Endodermal cell (in vitro differentiated cells): ENCODE results near the gene GET3. TPM values are rescaled to one million over a fixed set of nuclear protein-coding genes. Genes with fewer than 3 reads are reported as not detected.

Source experiments
- DNase-seq: peaks from one replicate; pipeline ENCODE4 v3.0.0-alpha.2; 2017
- H3K27ac ChIP-seq: 2 replicates; pipeline ENCODE4 v1.5.1; 2013; ENCODE audit warnings: mild to moderate bottlenecking, low read depth, low read length, moderate library complexity
- H3K27me3 ChIP-seq: 2 replicates; pipeline ENCODE4 v1.6.1; 2013; ENCODE audit warnings: mild to moderate bottlenecking, low read length, moderate library complexity; ENCODE audit not compliant: insufficient read depth, control insufficient read depth, poor library complexity, severe bottlenecking
- H3K36me3 ChIP-seq: 2 replicates; pipeline ENCODE4 v1.7.0; 2013; ENCODE audit warnings: mild to moderate bottlenecking, low read length, moderate library complexity; ENCODE audit not compliant: control insufficient read depth, insufficient read depth
- H3K4me1 ChIP-seq: one replicate; pipeline ENCODE4 v1.7.0; 2013; ENCODE audit warnings: low read length; ENCODE audit not compliant: control insufficient read depth, insufficient read depth
- H3K4me3 ChIP-seq: 2 replicates; pipeline ENCODE4 v1.5.1; 2013; ENCODE audit warnings: mild to moderate bottlenecking, low read length, moderate library complexity
- H3K9ac ChIP-seq: 2 replicates; pipeline ENCODE4 v1.6.1; 2013; ENCODE audit warnings: mild to moderate bottlenecking, low read length, moderate library complexity; ENCODE audit not compliant: poor library complexity, severe bottlenecking; ENCODE audit errors: extremely low read depth
- H3K9me3 ChIP-seq: 2 replicates; pipeline ENCODE4 v1.6.1; 2013; ENCODE audit warnings: mild to moderate bottlenecking, low read length, moderate library complexity; ENCODE audit not compliant: control insufficient read depth
- H3K27ac Mint-ChIP-seq: 2 replicates; pipeline ENCODE4 v1.8.0; 2020; ENCODE audit warnings: mixed read lengths
- H3K27me3 Mint-ChIP-seq: 2 replicates; pipeline ENCODE4 v1.8.0; 2021; ENCODE audit warnings: mild to moderate bottlenecking, mixed read lengths; ENCODE audit not compliant: insufficient read depth
- H3K36me3 Mint-ChIP-seq: 2 replicates; pipeline ENCODE4 v1.8.0; 2020; ENCODE audit warnings: low read depth, mixed read lengths
- H3K4me1 Mint-ChIP-seq: 2 replicates; pipeline ENCODE4 v1.8.0; 2020; ENCODE audit warnings: mixed read lengths
- H3K4me3 Mint-ChIP-seq: 2 replicates; pipeline ENCODE4 v1.8.0; 2020; ENCODE audit warnings: mild to moderate bottlenecking, moderate library complexity, mixed read lengths
- H3K9me3 Mint-ChIP-seq: 2 replicates; pipeline ENCODE4 v1.8.0; 2020; ENCODE audit warnings: mild to moderate bottlenecking, mixed read lengths
- WGBS, 2 experiments: methylation state at CpG; one replicate each; pipeline versions ENCODE4 v1.1.5 to v1.1.7; 2013; ENCODE audit warnings: missing lambda C conversion rate in 2 of 2, mixed read lengths in 1 of 2; ENCODE audit not compliant: insufficient coverage in 1 of 2, insufficient read length in 1 of 2; 5-methylcytosine and 5-hydroxymethylcytosine counted together
- total RNA-seq, 2 donors: library from RNA; stranded (reverse); fragmentation: NEBNext Ultra II Directional in 1 of 2; extraction: Animal tissue kit (Norgen Biotek cat#: 25700) in 1 of 2; gene quantifications; 2 replicates in 1 of 2; 3 replicates in 1 of 2; pipeline ENCODE4 v1.2.1, GENCODE V29; 2021
- TF ChIP-seq, protein P1 (sequence below): fragments of 200-600 bp; sonication (generic); conservative IDR thresholded peaks from 2 replicates; pipeline ENCODE4 v1.5.0; 2021; ENCODE audit warnings: antibody characterized with exemption, mild to moderate bottlenecking

The GET3 gene
- total RNA-seq, 2 donors from 2014 or later, result 97.8 to 102 TPM

- H3K9ac ChIP-seq, result peak overlapping the region; percentile 89
- H3K4me1 Mint-ChIP-seq, result peaks cover 30% of the 10 kb centered on the region
- H3K4me3 ChIP-seq, result peak overlapping the region; percentile 86
- peak overlapping the region; percentile 38 for H3K27ac ChIP-seq
- H3K36me3 ChIP-seq, result peaks cover 2% of the 10 kb centered on the region
- H3K4me1 ChIP-seq, result peaks cover 10% of the 10 kb centered on the region
- peak overlapping the region; percentile 74 for H3K4me3 Mint-ChIP-seq
- H3K27ac Mint-ChIP-seq, result peak overlapping the region; percentile 91
- H3K9me3 Mint-ChIP-seq, result no peaks in the 10 kb centered on the region
- no peaks in the 10 kb centered on the region for H3K9me3 ChIP-seq
- H3K36me3 Mint-ChIP-seq, result peaks cover 6% of the 10 kb centered on the region
- WGBS, 2 experiments, result 1% methylated on average over 30 to 80 of the region's 81 CpGs
- H3K27me3 Mint-ChIP-seq, result peaks cover 9% of the 10 kb centered on the region
- H3K27me3 ChIP-seq, result peaks cover 9% of the 10 kb centered on the region
- peak; percentile 96 for DNase-seq
- TF ChIP-seq, protein P1, sequence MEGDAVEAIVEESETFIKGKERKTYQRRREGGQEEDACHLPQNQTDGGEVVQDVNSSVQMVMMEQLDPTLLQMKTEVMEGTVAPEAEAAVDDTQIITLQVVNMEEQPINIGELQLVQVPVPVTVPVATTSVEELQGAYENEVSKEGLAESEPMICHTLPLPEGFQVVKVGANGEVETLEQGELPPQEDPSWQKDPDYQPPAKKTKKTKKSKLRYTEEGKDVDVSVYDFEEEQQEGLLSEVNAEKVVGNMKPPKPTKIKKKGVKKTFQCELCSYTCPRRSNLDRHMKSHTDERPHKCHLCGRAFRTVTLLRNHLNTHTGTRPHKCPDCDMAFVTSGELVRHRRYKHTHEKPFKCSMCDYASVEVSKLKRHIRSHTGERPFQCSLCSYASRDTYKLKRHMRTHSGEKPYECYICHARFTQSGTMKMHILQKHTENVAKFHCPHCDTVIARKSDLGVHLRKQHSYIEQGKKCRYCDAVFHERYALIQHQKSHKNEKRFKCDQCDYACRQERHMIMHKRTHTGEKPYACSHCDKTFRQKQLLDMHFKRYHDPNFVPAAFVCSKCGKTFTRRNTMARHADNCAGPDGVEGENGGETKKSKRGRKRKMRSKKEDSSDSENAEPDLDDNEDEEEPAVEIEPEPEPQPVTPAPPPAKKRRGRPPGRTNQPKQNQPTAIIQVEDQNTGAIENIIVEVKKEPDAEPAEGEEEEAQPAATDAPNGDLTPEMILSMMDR, result no peak
These were observed 56.2 kb downstream of the GET3 start for GRCh38 chr19:12793290-12794195.

- TF ChIP-seq, protein P1, result no peak
- H3K4me1 Mint-ChIP-seq, result peaks cover 22% of the 10 kb centered on the region
- peaks cover 9% of the 10 kb centered on the region for H3K27me3 ChIP-seq
- WGBS, 2 experiments, result 83 to 84% methylated on average over 3 to 7 of the region's 7 CpGs
- peaks cover 10% of the 10 kb centered on the region for H3K36me3 ChIP-seq
- peaks cover 9% of the 10 kb centered on the region for H3K27me3 Mint-ChIP-seq
- H3K9me3 Mint-ChIP-seq, result no peaks in the 10 kb centered on the region
- DNase-seq, result no peak
- H3K4me3 Mint-ChIP-seq, result peak overlapping the region; percentile 74
- H3K27ac ChIP-seq, result no peak overlapping the region
- peak overlapping the region; percentile 86 for H3K4me3 ChIP-seq
- H3K27ac Mint-ChIP-seq, result peak overlapping the region; percentile 53
- peak overlapping the region; percentile 89 for H3K9ac ChIP-seq
- H3K9me3 ChIP-seq, result no peaks in the 10 kb centered on the region
- H3K36me3 Mint-ChIP-seq, result peaks cover 10% of the 10 kb centered on the region
- H3K4me1 ChIP-seq, result peaks cover 5% of the 10 kb centered on the region
These were observed 57.1 kb downstream of the GET3 start for GRCh38 chr19:12794196-12794941.

DNA sequence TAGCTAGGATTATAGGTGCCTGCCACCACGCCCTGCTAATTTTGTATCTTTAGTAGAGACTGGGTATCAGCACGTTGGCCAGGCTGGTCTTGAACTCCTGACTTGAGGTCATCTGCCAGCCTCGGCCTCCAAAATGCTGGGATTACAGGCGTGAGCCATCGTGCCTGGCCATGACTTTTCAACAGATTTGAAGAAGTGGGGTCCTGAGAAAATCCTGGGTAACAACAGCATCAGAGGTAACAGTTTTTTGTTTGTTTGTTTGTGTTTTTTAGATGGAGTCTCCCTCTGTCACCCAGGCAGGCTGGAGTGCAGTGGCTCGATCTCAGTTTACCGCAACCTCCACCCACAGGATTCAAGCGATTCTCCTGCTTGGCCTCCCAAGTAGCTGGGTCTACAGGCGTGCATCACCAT is 57.7 kb downstream of the GET3 start:
- no peaks in the 10 kb centered on the region for H3K9me3 Mint-ChIP-seq
- Histone ChIP-seq H3K27me3 (peaks cover 9% of the 10 kb centered on the region), H3K9ac (no peak overlapping the region), H3K9me3 (no peaks in the 10 kb centered on the region), H3K27ac (no peak overlapping the region), H3K4me3 (no peak overlapping the region), H3K36me3 (peaks cover 16% of the 10 kb centered on the region), H3K4me1 (peaks cover 5% of the 10 kb centered on the region)
- no peak overlapping the region for H3K27ac Mint-ChIP-seq
- whole genome bisulfite sequencing, 2 experiments, result 95% methylated on average over 6 to 9 of the region's 9 CpGs
- peaks cover 15% of the 10 kb centered on the region for H3K36me3 Mint-ChIP-seq
- peak overlapping the region; percentile 74 for H3K4me3 Mint-ChIP-seq
- DNase-seq, result no peak
- TF ChIP-seq, protein P1, result no peak
- H3K27me3 Mint-ChIP-seq, result peaks cover 9% of the 10 kb centered on the region
- H3K4me1 Mint-ChIP-seq, result peaks cover 22% of the 10 kb centered on the region
